Mesenchymal stem cell (in vitro differentiated cells and primary cell): ENCODE data around the gene OPN1LW.
"Not testable (repeated sequence)": the region's sequence is repeated elsewhere in the genome, so short reads cannot be mapped to it uniquely, and the experiment has no call there.

Source experiments
- DNase-seq: peaks from one replicate; pipeline ENCODE4 v3.0.0-alpha.2; 2013
- H2AFZ ChIP-seq: one replicate; pipeline ENCODE4 v1.6.1; 2013; ENCODE audit warnings: low read depth, mild to moderate bottlenecking, control low read depth, inconsistent platforms, low read length, moderate library complexity
- H2AK5ac ChIP-seq: 2 replicates; pipeline ENCODE4 v1.6.1; 2013; ENCODE audit warnings: low read length, moderate library complexity, mild to moderate bottlenecking, inconsistent platforms; ENCODE audit not compliant: severe bottlenecking
- H2BK120ac ChIP-seq: one replicate; pipeline ENCODE4 v1.6.1; 2013; ENCODE audit warnings: low read depth, mild to moderate bottlenecking, inconsistent platforms, low read length, moderate library complexity
- H2BK12ac ChIP-seq, 2 experiments: one replicate each; pipeline ENCODE4 v1.6.1; 2013; ENCODE audit warnings: inconsistent platforms in 2 of 2, low read length in 2 of 2, mild to moderate bottlenecking in 2 of 2, moderate library complexity in 2 of 2, control low read depth in 1 of 2
- H2BK15ac ChIP-seq: one replicate; pipeline ENCODE4 v1.6.1; 2013; ENCODE audit warnings: mild to moderate bottlenecking, low read depth, inconsistent platforms; ENCODE audit not compliant: poor library complexity, severe bottlenecking
- H2BK5ac ChIP-seq: 2 replicates; pipeline ENCODE4 v1.6.1; 2013; ENCODE audit warnings: low read depth, mild to moderate bottlenecking, low read length, control low read depth, inconsistent platforms; ENCODE audit not compliant: poor library complexity, severe bottlenecking
- H3K14ac ChIP-seq, 2 experiments: one replicate each; pipeline ENCODE4 v1.6.1; 2013; ENCODE audit warnings: inconsistent platforms in 2 of 2, low read length in 2 of 2, control low read depth in 1 of 2, mild to moderate bottlenecking in 1 of 2, moderate library complexity in 1 of 2
- H3K18ac ChIP-seq, 2 experiments: one replicate each; pipeline ENCODE4 v1.6.1; 2013; ENCODE audit warnings: inconsistent platforms in 2 of 2, low read length in 2 of 2, control low read depth in 1 of 2, low read depth in 1 of 2, mild to moderate bottlenecking in 1 of 2
- H3K23ac ChIP-seq, 2 experiments: one replicate each; pipeline ENCODE4 v1.6.1; 2013; ENCODE audit warnings: inconsistent platforms in 2 of 2, low read length in 2 of 2, mild to moderate bottlenecking in 2 of 2, moderate library complexity in 2 of 2, control low read depth in 1 of 2
- H3K27ac ChIP-seq: 2 replicates; pipeline ENCODE4 v1.5.1; 2013; ENCODE audit warnings: mild to moderate bottlenecking, moderate library complexity, low read length, control low read depth, inconsistent platforms; ENCODE audit not compliant: poor library complexity, severe bottlenecking
- H3K27me3 ChIP-seq, 2 experiments: 2 replicates each; pipeline versions ENCODE4 v1.6.1 to v1.7.0; 2013; ENCODE audit warnings: low read length in 2 of 2, mild to moderate bottlenecking in 2 of 2, moderate library complexity in 2 of 2, control low read depth in 1 of 2, inconsistent platforms in 1 of 2; ENCODE audit not compliant: control insufficient read depth in 1 of 2, insufficient read depth in 1 of 2
- H3K36me3 ChIP-seq, 2 experiments: 2 replicates each; pipeline versions ENCODE4 v1.6.1 to v1.7.0; 2013; ENCODE audit warnings: low read length in 2 of 2, control low read depth in 1 of 2, inconsistent platforms in 1 of 2, low read depth in 1 of 2, mild to moderate bottlenecking in 1 of 2; ENCODE audit not compliant: insufficient read depth in 2 of 2, control insufficient read depth in 1 of 2
- H3K4ac ChIP-seq, 2 experiments: one replicate each; pipeline ENCODE4 v1.6.1; 2013; ENCODE audit warnings: inconsistent platforms in 2 of 2, low read length in 2 of 2, mild to moderate bottlenecking in 2 of 2, moderate library complexity in 2 of 2, control low read depth in 1 of 2, low read depth in 1 of 2
- H3K4me1 ChIP-seq: 2 replicates; pipeline ENCODE4 v1.6.1; 2013; ENCODE audit warnings: low read depth, low read length, control low read depth; ENCODE audit not compliant: control insufficient read depth, insufficient read depth
- H3K4me2 ChIP-seq: 2 replicates; pipeline ENCODE4 v1.6.1; 2013; ENCODE audit warnings: low read length, mild to moderate bottlenecking, inconsistent platforms; ENCODE audit not compliant: poor library complexity, severe bottlenecking
- H3K4me3 ChIP-seq, 2 experiments: 2 replicates each; pipeline versions ENCODE4 v1.5.1 to v1.7.0; 2013; ENCODE audit warnings: low read length in 2 of 2, mild to moderate bottlenecking in 2 of 2, control low read depth in 1 of 2, low read depth in 1 of 2; ENCODE audit not compliant: insufficient read depth in 1 of 2
- H3K79me1 ChIP-seq: replicated peaks from 2 replicates; pipeline ENCODE4 v1.6.1; 2013; ENCODE audit warnings: mild to moderate bottlenecking, control low read depth, low read length, inconsistent platforms; ENCODE audit not compliant: poor library complexity, severe bottlenecking
- H3K9ac ChIP-seq: 2 replicates; pipeline ENCODE4 v1.7.0; 2013; ENCODE audit warnings: mild to moderate bottlenecking, low read length, moderate library complexity
- H3K9me3 ChIP-seq: 2 replicates; pipeline ENCODE4 v1.7.0; 2013; ENCODE audit warnings: mild to moderate bottlenecking, low read length; ENCODE audit not compliant: control insufficient read depth
- H4K8ac ChIP-seq: one replicate; pipeline ENCODE4 v1.6.1; 2013; ENCODE audit warnings: inconsistent platforms, mild to moderate bottlenecking, low read length, moderate library complexity
- H4K91ac ChIP-seq: one replicate; pipeline ENCODE4 v1.6.1; 2013; ENCODE audit warnings: mild to moderate bottlenecking, low read length, inconsistent platforms
- WGBS: methylation state at CpG from one replicate; pipeline ENCODE4 v1.1.7; 2013; ENCODE audit warnings: mixed read lengths; 5-methylcytosine and 5-hydroxymethylcytosine counted together

Gene OPN1LW

DNA sequence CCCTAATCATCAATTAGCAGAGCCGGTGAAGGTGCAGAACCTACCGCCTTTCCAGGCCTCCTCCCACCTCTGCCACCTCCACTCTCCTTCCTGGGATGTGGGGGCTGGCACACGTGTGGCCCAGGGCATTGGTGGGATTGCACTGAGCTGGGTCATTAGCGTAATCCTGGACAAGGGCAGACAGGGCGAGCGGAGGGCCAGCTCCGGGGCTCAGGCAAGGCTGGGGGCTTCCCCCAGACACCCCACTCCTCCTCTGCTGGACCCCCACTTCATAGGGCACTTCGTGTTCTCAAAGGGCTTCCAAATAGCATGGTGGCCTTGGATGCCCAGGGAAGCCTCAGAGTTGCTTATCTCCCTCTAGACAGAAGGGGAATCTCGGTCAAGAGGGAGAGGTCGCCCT lies 3.3 kb upstream of the OPN1LW start:
- no peaks in the 10 kb centered on the region for H3K4me1 ChIP-seq
- no peak overlapping the region for H3K4me2 ChIP-seq
- no peak overlapping the region for H4K91ac ChIP-seq
- H3K79me1 ChIP-seq: no peaks in the 10 kb centered on the region
- no peak overlapping the region for H4K8ac ChIP-seq
- peaks cover 4% of the 10 kb centered on the region for H3K9me3 ChIP-seq
- H3K18ac ChIP-seq: no peak overlapping the region
- no peak for DNase-seq
- no peak overlapping the region for H2AFZ ChIP-seq
- no peak overlapping the region for H2BK120ac ChIP-seq
- H3K4ac ChIP-seq: no peak overlapping the region
- H2BK12ac ChIP-seq: no peak overlapping the region
- no peak overlapping the region for H3K9ac ChIP-seq
- peaks cover 7 to 26% of the 10 kb centered on the region in 2 experiments for H3K27me3 ChIP-seq
- no peak overlapping the region for H2AK5ac ChIP-seq
- no peak overlapping the region for H3K14ac ChIP-seq
- no peak overlapping the region for H3K4me3 ChIP-seq
- no peak overlapping the region for H3K23ac ChIP-seq
- no peak overlapping the region for H2BK5ac ChIP-seq
- no peak overlapping the region for H3K27ac ChIP-seq
- no peaks in the 10 kb centered on the region for H3K36me3 ChIP-seq
- H2BK15ac ChIP-seq: no peak overlapping the region
- 75% methylated on average over 6 of the region's 10 CpGs for WGBS

DNA sequence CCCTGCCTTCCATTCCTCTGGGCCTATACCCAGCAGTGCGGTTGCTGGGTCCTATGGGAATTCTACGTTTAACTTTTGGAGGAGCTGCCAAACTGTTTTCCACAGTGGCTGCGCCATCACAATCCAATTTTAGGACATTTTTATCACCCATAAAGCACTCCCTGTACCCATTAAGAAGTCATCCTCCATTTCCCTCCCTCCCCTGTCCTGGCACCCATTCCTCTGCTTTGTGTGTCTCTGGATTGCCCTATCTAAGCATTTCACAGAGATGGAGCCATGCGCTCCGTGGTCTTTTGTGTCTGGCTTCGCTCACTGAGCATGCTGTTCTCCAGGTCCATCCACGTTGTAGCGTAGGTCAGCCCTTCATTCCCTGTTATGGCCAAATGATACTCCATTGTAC lies 1.7 kb upstream of the OPN1LW start:
- no peak overlapping the region for H3K4ac ChIP-seq

DNA sequence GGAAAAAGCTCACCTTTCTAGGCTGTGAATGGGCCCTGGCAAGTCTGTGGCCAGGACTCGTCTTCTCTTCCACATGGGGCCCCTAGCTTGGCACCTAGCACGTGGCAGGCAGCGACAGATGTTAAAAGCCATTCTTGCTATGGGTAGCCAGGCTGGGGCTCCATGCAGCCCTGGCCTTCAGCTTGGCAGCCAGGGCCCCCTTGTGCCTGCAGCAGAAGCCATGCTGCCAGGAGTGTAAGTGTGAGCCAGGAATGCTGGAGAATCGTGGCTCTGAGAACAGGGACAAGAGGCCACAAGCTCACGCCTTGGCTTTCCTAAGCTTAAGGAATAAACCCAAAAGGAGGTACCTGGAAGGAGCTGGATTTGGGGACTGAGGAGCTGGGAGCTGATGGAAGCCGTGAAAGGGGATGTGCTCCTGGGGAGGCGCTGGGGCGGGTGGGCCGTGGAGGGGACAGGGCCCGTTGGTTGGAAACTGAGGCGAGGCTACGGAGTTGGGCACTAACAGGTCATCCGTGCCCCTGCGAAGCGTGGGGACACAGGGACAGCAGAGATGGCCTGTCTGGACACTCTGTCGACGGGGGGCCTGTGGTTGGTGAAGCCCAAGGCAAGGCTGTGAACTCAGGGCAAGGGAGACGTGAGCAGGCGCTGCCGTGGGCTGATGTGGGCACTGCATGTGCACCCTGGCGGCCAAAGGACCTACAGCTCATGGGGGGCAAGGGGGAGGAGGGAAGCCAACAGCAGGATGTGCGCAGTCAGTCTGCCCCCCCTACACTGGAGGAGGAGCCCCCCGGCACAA lies 895 bp upstream of the OPN1LW start:
- H3K14ac ChIP-seq: no peak overlapping the region
- peaks cover 7 to 20% of the 10 kb centered on the region in 2 experiments for H3K27me3 ChIP-seq
- H2AK5ac ChIP-seq: no peak overlapping the region
- H3K79me1 ChIP-seq: no peaks in the 10 kb centered on the region
- no peak overlapping the region for H2BK120ac ChIP-seq
- H3K18ac ChIP-seq: no peak overlapping the region
- peaks cover 4% of the 10 kb centered on the region for H3K9me3 ChIP-seq
- WGBS: 88% methylated on average over 21 of the region's 23 CpGs
- H2AFZ ChIP-seq: no peak overlapping the region
- no peak overlapping the region for H3K4me3 ChIP-seq
- no peak overlapping the region for H3K4me2 ChIP-seq
- no peaks in the 10 kb centered on the region for H3K4me1 ChIP-seq
- no peak overlapping the region for H3K27ac ChIP-seq
- no peak overlapping the region for H2BK5ac ChIP-seq
- H4K8ac ChIP-seq: no peak overlapping the region
- no peak overlapping the region for H4K91ac ChIP-seq
- DNase-seq: no peak
- H2BK15ac ChIP-seq: no peak overlapping the region
- no peak overlapping the region for H3K9ac ChIP-seq
- H2BK12ac ChIP-seq: no peak overlapping the region
- H3K36me3 ChIP-seq: no peaks in the 10 kb centered on the region
- H3K4ac ChIP-seq: no peak overlapping the region
- H3K23ac ChIP-seq: no peak overlapping the region

More for the DNA sequence above, 1.7 kb upstream of the OPN1LW start:
- Histone ChIP-seq H3K79me1 (no peaks in the 10 kb centered on the region), H2AK5ac (no peak overlapping the region), H2AFZ (no peak overlapping the region), H3K4me3 (no peak overlapping the region), H3K9me3 (peaks cover 4% of the 10 kb centered on the region), H2BK5ac (no peak overlapping the region), H3K23ac (no peak overlapping the region), H3K4me2 (no peak overlapping the region), H3K18ac (no peak overlapping the region), H2BK12ac (no peak overlapping the region), H2BK15ac (no peak overlapping the region), H3K9ac (no peak overlapping the region), H4K91ac (no peak overlapping the region), H3K4me1 (no peaks in the 10 kb centered on the region), H3K27ac (no peak overlapping the region), H3K27me3 (peaks cover 7 to 20% of the 10 kb centered on the region in 2 experiments), H3K14ac (no peak overlapping the region), H4K8ac (no peak overlapping the region), H2BK120ac (no peak overlapping the region), H3K36me3 (no peaks in the 10 kb centered on the region)
- DNase-seq: no peak
- WGBS: 99% methylated on average over 8 of the region's 8 CpGs

DNA sequence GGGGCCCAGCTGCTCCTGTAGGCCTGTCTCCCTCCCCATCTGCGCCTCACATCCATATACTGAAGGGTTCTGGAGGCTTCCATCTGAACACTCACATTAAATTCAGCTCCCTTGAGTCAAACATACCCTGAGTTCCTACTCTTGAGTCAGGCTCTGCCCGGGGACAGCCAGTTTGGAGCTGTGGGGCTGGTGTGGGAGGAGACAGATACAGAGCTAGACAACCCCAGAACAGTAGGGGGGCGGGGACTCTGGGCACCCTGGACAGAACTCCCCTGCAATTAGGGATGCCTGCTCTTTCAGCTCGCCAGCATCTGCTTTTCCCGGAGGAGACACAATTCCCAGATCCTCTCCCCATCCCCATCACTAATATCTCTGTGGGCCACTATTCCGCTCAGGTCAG lies 7.0 kb downstream of the OPN1LW start:
- WGBS: no CpG with 5 or more reads among the region's 6 CpGs
- not testable (repeated sequence) for H3K27ac ChIP-seq

More for the DNA sequence above, 7.0 kb downstream of the OPN1LW start:
- not testable (repeated sequence) for H3K9me3 ChIP-seq, H2AFZ ChIP-seq, H3K14ac ChIP-seq, H2BK5ac ChIP-seq, H3K4me3 ChIP-seq, H2BK120ac ChIP-seq, H3K27me3 ChIP-seq, H3K23ac ChIP-seq, H3K18ac ChIP-seq, H4K91ac ChIP-seq, H2BK15ac ChIP-seq, DNase-seq, H2BK12ac ChIP-seq, H3K4me1 ChIP-seq, H3K36me3 ChIP-seq, H3K4me2 ChIP-seq, H4K8ac ChIP-seq, H3K9ac ChIP-seq, H3K4ac ChIP-seq, H2AK5ac ChIP-seq, H3K79me1 ChIP-seq
